Measurements from ENCODE around the gene RNF141. TPM values are rescaled to one million over a fixed set of nuclear protein-coding genes. Genes with fewer than 3 reads are reported as not detected.
A peak's percentile ranks its signal among the peaks of the same experiment; 100 is the strongest.

RNF141 gene
- total and polyA plus RNA-seq, 5 donors from 2014 or later = 7.8 to 22.5 (median 17.8) TPM

- H3K4me1 Mint-ChIP-seq = peaks cover 0 to 4% (median 0%) of the 10 kb centered on the region in 4 donors
- DNase-seq = no peak
- Histone ChIP-seq H3K4me3 (ENCODE audit: low read depth, low read length) (no peak overlapping the region), H3K27me3 (ENCODE audit: control insufficient read depth, insufficient read depth, low read length) (no peaks in the 10 kb centered on the region), H3K9me3 (ENCODE audit: control insufficient read depth in 2 of 2, low read length in 2 of 2) (no peaks in the 10 kb centered on the region), H3K36me3 (ENCODE audit: control insufficient read depth, insufficient read depth, low read length) (peaks cover 55% of the 10 kb centered on the region), H3K27ac (ENCODE audit: insufficient read depth, low read length, poor library complexity, severe bottlenecking) (no peak overlapping the region), H3K4me1 (ENCODE audit: control insufficient read depth, insufficient read depth, low read length, poor library complexity, severe bottlenecking) (no peaks in the 10 kb centered on the region)
- ATAC-seq (ENCODE audit: low read depth in 2 of 2) = no peak
- H3K27ac Mint-ChIP-seq = no peak overlapping the region
- no peak overlapping the region for H3K4me3 Mint-ChIP-seq
- peaks cover 34% of the 10 kb centered on the region for H3K36me3 Mint-ChIP-seq
- no peaks in the 10 kb centered on the region for H3K27me3 Mint-ChIP-seq
- H3K9me3 Mint-ChIP-seq = no peaks in the 10 kb centered on the region
Measured at GRCh38 chr11:10506008-10506370, 35.0 kb downstream of the RNF141 start.

- Histone ChIP-seq H3K9me3 (ENCODE audit: control insufficient read depth in 2 of 2, low read length in 2 of 2) (no peaks in the 10 kb centered on the region), H3K4me3 (ENCODE audit: low read depth, low read length) (no peak overlapping the region), H3K27ac (ENCODE audit: insufficient read depth, low read length, poor library complexity, severe bottlenecking) (no peak overlapping the region), H3K27me3 (ENCODE audit: control insufficient read depth, insufficient read depth, low read length) (no peaks in the 10 kb centered on the region), H3K36me3 (ENCODE audit: control insufficient read depth, insufficient read depth, low read length) (peaks cover 57% of the 10 kb centered on the region), H3K4me1 (ENCODE audit: control insufficient read depth, insufficient read depth, low read length, poor library complexity, severe bottlenecking) (no peaks in the 10 kb centered on the region)
- no peak for DNase-seq
- Mint-ChIP-seq H3K27me3 (no peaks in the 10 kb centered on the region), H3K4me1 (peaks cover 0 to 2% (median 0%) of the 10 kb centered on the region in 4 donors), H3K27ac (peak overlapping the region in 1 of 3 donors; percentile 50), H3K4me3 (no peak overlapping the region), H3K9me3 (no peaks in the 10 kb centered on the region), H3K36me3 (peaks cover 30% of the 10 kb centered on the region)
- no peak for ATAC-seq (ENCODE audit: low read depth in 2 of 2)
Measured at GRCh38 chr11:10505278-10506007, 35.5 kb downstream of the RNF141 start.

GRCh38 chr11:10504490-10504889 is 36.5 kb downstream of the RNF141 start:
- Histone ChIP-seq H3K36me3 (ENCODE audit: control insufficient read depth, insufficient read depth, low read length) (peaks cover 66% of the 10 kb centered on the region), H3K27ac (ENCODE audit: insufficient read depth, low read length, poor library complexity, severe bottlenecking) (no peak overlapping the region), H3K9me3 (ENCODE audit: control insufficient read depth in 2 of 2, low read length in 2 of 2) (no peaks in the 10 kb centered on the region), H3K4me3 (ENCODE audit: low read depth, low read length) (no peak overlapping the region), H3K4me1 (ENCODE audit: control insufficient read depth, insufficient read depth, low read length, poor library complexity, severe bottlenecking) (no peaks in the 10 kb centered on the region), H3K27me3 (ENCODE audit: control insufficient read depth, insufficient read depth, low read length) (no peaks in the 10 kb centered on the region)
- no peaks in the 10 kb centered on the region for H3K27me3 Mint-ChIP-seq
- no peak overlapping the region for H3K4me3 Mint-ChIP-seq
- peak overlapping the region in 1 of 3 donors; percentile 60 for H3K27ac Mint-ChIP-seq
- ATAC-seq (ENCODE audit: low read depth in 2 of 2) (no peak), DNase-seq (no peak)
- no peaks in the 10 kb centered on the region for H3K9me3 Mint-ChIP-seq
- peaks cover 0 to 2% (median 0%) of the 10 kb centered on the region in 4 donors for H3K4me1 Mint-ChIP-seq
- H3K36me3 Mint-ChIP-seq = peaks cover 35% of the 10 kb centered on the region

- Mint-ChIP-seq H3K27me3 (no peaks in the 10 kb centered on the region), H3K36me3 (peaks cover 40% of the 10 kb centered on the region), H3K9me3 (no peaks in the 10 kb centered on the region), H3K4me1 (peaks cover 0 to 2% (median 0%) of the 10 kb centered on the region in 4 donors), H3K4me3 (no peak overlapping the region), H3K27ac (peak overlapping the region in 1 of 3 donors; percentile 60)
- H3K9me3 ChIP-seq (ENCODE audit: control insufficient read depth in 2 of 2, low read length in 2 of 2) = no peaks in the 10 kb centered on the region
- H3K4me1 ChIP-seq (ENCODE audit: control insufficient read depth, insufficient read depth, low read length, poor library complexity, severe bottlenecking) = no peaks in the 10 kb centered on the region
- no peaks in the 10 kb centered on the region for H3K27me3 ChIP-seq (ENCODE audit: control insufficient read depth, insufficient read depth, low read length)
- DNase-seq (no peak), ATAC-seq (ENCODE audit: low read depth in 2 of 2) (no peak)
- H3K4me3 ChIP-seq (ENCODE audit: low read depth, low read length) = no peak overlapping the region
- H3K27ac ChIP-seq (ENCODE audit: insufficient read depth, low read length, poor library complexity, severe bottlenecking) = no peak overlapping the region
- H3K36me3 ChIP-seq (ENCODE audit: control insufficient read depth, insufficient read depth, low read length) = peaks cover 69% of the 10 kb centered on the region
Measured at GRCh38 chr11:10503777-10504480, 37.1 kb downstream of the RNF141 start.

DNA sequence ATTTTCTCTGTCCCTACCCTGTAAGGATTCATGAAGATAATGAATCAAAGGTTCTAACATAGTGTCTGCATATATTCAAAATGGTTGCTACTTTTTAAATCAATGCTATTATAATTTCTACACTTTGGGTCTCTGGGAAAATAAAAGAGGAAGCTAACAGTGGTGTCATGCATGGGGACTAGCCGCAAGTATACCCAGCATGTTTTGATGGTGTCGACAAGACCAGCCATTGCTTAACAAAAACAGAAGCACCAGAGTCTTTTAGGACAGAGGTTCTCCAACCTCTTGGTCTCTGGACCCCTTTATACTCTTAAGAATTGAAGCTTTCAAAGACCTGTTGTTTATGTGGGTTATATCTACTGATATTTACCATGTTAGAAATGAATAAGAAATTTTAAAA is 37.8 kb downstream of the RNF141 start:
- H3K4me1 Mint-ChIP-seq = peaks cover 0 to 2% (median 0%) of the 10 kb centered on the region in 4 donors
- no peak overlapping the region for H3K27ac ChIP-seq (ENCODE audit: insufficient read depth, low read length, poor library complexity, severe bottlenecking)
- no peaks in the 10 kb centered on the region for H3K27me3 ChIP-seq (ENCODE audit: control insufficient read depth, insufficient read depth, low read length)
- H3K27me3 Mint-ChIP-seq = no peaks in the 10 kb centered on the region
- H3K9me3 Mint-ChIP-seq = no peaks in the 10 kb centered on the region
- H3K4me1 ChIP-seq (ENCODE audit: control insufficient read depth, insufficient read depth, low read length, poor library complexity, severe bottlenecking) = no peaks in the 10 kb centered on the region
- peak overlapping the region in 1 of 3 donors; percentile 4 for H3K27ac Mint-ChIP-seq
- no peak overlapping the region for H3K4me3 ChIP-seq (ENCODE audit: low read depth, low read length)
- ATAC-seq (ENCODE audit: low read depth in 2 of 2) (no peak), DNase-seq (no peak)
- peaks cover 40% of the 10 kb centered on the region for H3K36me3 Mint-ChIP-seq
- H3K36me3 ChIP-seq (ENCODE audit: control insufficient read depth, insufficient read depth, low read length) = peaks cover 74% of the 10 kb centered on the region
- H3K9me3 ChIP-seq (ENCODE audit: control insufficient read depth in 2 of 2, low read length in 2 of 2) = no peaks in the 10 kb centered on the region
- H3K4me3 Mint-ChIP-seq = no peak overlapping the region

DNA sequence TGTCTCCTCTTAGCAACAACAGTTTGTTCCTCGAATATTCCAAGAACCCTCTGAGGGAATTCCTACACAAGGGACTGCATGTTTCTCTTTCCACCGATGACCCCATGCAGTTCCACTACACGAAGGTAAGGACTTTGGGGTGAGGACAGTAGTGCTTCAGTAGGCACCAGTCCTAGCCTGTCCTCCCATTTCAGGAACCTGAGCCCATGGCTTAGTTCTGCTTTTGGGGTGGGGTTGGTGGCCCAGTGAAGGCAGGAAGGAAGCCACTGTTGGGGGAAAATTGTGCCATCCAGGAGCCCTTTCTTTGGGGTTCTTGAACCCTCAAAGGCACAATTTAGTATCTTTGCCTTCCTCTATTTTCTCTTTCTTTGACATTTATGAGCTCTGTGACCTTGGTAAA is 38.2 kb downstream of the RNF141 start:
- Histone ChIP-seq H3K4me3 (ENCODE audit: low read depth, low read length) (no peak overlapping the region), H3K9me3 (ENCODE audit: control insufficient read depth in 2 of 2, low read length in 2 of 2) (no peaks in the 10 kb centered on the region), H3K4me1 (ENCODE audit: control insufficient read depth, insufficient read depth, low read length, poor library complexity, severe bottlenecking) (no peaks in the 10 kb centered on the region), H3K36me3 (ENCODE audit: control insufficient read depth, insufficient read depth, low read length) (peaks cover 78% of the 10 kb centered on the region), H3K27ac (ENCODE audit: insufficient read depth, low read length, poor library complexity, severe bottlenecking) (no peak overlapping the region), H3K27me3 (ENCODE audit: control insufficient read depth, insufficient read depth, low read length) (no peaks in the 10 kb centered on the region)
- ATAC-seq (ENCODE audit: low read depth in 2 of 2) = no peak
- no peaks in the 10 kb centered on the region for H3K27me3 Mint-ChIP-seq
- DNase-seq = no peak
- peak overlapping the region in 2 of 3 donors; percentile 4 to 92 for H3K27ac Mint-ChIP-seq
- peaks cover 0 to 2% (median 0%) of the 10 kb centered on the region in 4 donors for H3K4me1 Mint-ChIP-seq
- H3K9me3 Mint-ChIP-seq = no peaks in the 10 kb centered on the region
- H3K4me3 Mint-ChIP-seq = no peak overlapping the region
- peaks cover 40% of the 10 kb centered on the region for H3K36me3 Mint-ChIP-seq

DNA sequence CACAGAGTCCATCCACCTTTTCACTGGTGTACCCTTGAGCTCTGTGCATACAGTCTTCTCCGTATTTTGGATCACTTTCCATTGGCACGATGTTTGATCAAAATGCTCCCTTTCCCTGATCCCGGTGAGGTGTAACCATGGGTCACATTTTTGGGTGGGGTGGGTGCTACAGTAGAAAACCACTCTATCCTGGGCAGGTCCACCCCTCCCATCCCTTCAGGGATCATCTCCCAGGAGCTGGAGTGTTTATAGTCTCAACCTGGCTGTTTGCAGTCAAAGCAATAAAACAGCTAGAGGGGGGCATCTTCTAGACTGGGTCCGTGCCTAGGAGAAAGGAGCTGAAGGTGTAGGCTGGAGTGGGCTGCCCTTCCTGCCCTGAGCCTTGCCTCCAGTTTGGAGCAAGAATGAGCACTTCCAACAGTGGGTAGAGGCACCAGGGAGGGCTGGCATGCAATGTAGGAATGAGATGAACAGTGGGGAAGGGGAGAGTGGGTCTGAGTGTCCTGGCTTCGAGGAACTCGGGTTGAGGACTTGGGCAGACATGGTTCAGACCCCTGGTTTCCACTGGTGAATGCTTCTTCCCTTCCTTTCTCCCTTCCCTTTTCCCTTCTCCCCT is 38.8 kb downstream of the RNF141 start:
- peaks cover 83% of the 10 kb centered on the region for H3K36me3 ChIP-seq (ENCODE audit: control insufficient read depth, insufficient read depth, low read length)
- no peak overlapping the region for H3K27ac ChIP-seq (ENCODE audit: insufficient read depth, low read length, poor library complexity, severe bottlenecking)
- peak overlapping the region in 2 of 3 donors; percentile 2 to 92 for H3K27ac Mint-ChIP-seq
- H3K4me3 Mint-ChIP-seq = no peak overlapping the region
- peaks cover 0 to 2% (median 0%) of the 10 kb centered on the region in 4 donors for H3K4me1 Mint-ChIP-seq
- no peaks in the 10 kb centered on the region for H3K9me3 Mint-ChIP-seq
- no peaks in the 10 kb centered on the region for H3K27me3 Mint-ChIP-seq
- no peak overlapping the region for H3K4me3 ChIP-seq (ENCODE audit: low read depth, low read length)
- no peaks in the 10 kb centered on the region for H3K27me3 ChIP-seq (ENCODE audit: control insufficient read depth, insufficient read depth, low read length)
- H3K9me3 ChIP-seq (ENCODE audit: control insufficient read depth in 2 of 2, low read length in 2 of 2) = no peaks in the 10 kb centered on the region
- H3K4me1 ChIP-seq (ENCODE audit: control insufficient read depth, insufficient read depth, low read length, poor library complexity, severe bottlenecking) = no peaks in the 10 kb centered on the region
- no peak for ATAC-seq (ENCODE audit: low read depth in 2 of 2)
- H3K36me3 Mint-ChIP-seq = peaks cover 44% of the 10 kb centered on the region
- DNase-seq = no peak
